HuH-7.5 (cell line): ENCODE measurements around the gene DISC1.
"Not testable (repeated sequence)": the region's sequence is repeated elsewhere in the genome, so short reads cannot be mapped to it uniquely, and the experiment has no call there.

Source experiments
- DNase-seq: peaks from one replicate; pipeline ENCODE4 v3.0.0; 2011; ENCODE audit warnings: low spot score

DISC1 gene

GRCh38 chr1:231896806-231897205, 270.2 kb downstream of the DISC1 start:
- DNase-seq, result no peak

GRCh38 chr1:231899046-231899445, 272.5 kb downstream of the DISC1 start:
- no peak for DNase-seq

GRCh38 chr1:231899713-231900435, 273.3 kb downstream of the DISC1 start:
- DNase-seq, result no peak

GRCh38 chr1:231903586-231904081, 277.0 kb downstream of the DISC1 start:
- no peak for DNase-seq

GRCh38 chr1:231907310-231907709, 280.7 kb downstream of the DISC1 start:
- DNase-seq, result not testable (repeated sequence)

GRCh38 chr1:231913493-231913892, 286.9 kb downstream of the DISC1 start:
- no peak for DNase-seq

- no peak for DNase-seq
These were observed 291.8 kb downstream of the DISC1 start for GRCh38 chr1:231918239-231919015.

- DNase-seq, result no peak
These were observed 292.8 kb downstream of the DISC1 start for GRCh38 chr1:231919239-231919885.

GRCh38 chr1:231919886-231920285, 293.3 kb downstream of the DISC1 start:
- DNase-seq, result no peak

- DNase-seq, result no peak
These were observed 295.2 kb downstream of the DISC1 start for GRCh38 chr1:231921646-231922345.

GRCh38 chr1:231923491-231924041, 297.0 kb downstream of the DISC1 start:
- DNase-seq, result no peak

GRCh38 chr1:231924180-231924579, 297.6 kb downstream of the DISC1 start:
- no peak for DNase-seq

GRCh38 chr1:231925864-231926263, 299.3 kb downstream of the DISC1 start:
- no peak for DNase-seq

GRCh38 chr1:231926340-231926739, 299.8 kb downstream of the DISC1 start:
- no peak for DNase-seq

GRCh38 chr1:231926933-231927332, 300.3 kb downstream of the DISC1 start:
- no peak for DNase-seq

GRCh38 chr1:231927431-231927830, 300.8 kb downstream of the DISC1 start:
- DNase-seq, result no peak

GRCh38 chr1:231929311-231929710, 302.7 kb downstream of the DISC1 start:
- DNase-seq, result no peak

GRCh38 chr1:231930257-231930947, 303.8 kb downstream of the DISC1 start:
- no peak for DNase-seq

GRCh38 chr1:231931146-231931545, 304.6 kb downstream of the DISC1 start:
- no peak for DNase-seq

- no peak for DNase-seq
These were observed 305.4 kb downstream of the DISC1 start for GRCh38 chr1:231931846-231932454.
